Adrenal gland (tissue), 12 donors: ENCODE measurements around the gene MPV17L. TPM values are rescaled to one million over a fixed set of nuclear protein-coding genes. Genes with fewer than 3 reads are reported as not detected.

Source experiments
- DNase-seq, 7 donors: peaks; one replicate each; pipeline ENCODE4 v3.0.0-alpha.2; 2019 to 2020
- H3K27ac ChIP-seq, 5 donors: fragments of 200-600 bp; sonication (generic) in 4 of 5; 1 replicate in 3 of 5; 2 replicates in 2 of 5; pipeline versions ENCODE4 v1.5.1 to v1.8.0; 2016 to 2020; ENCODE audit warnings: mild to moderate bottlenecking in 1 of 5
- H3K27me3 ChIP-seq: fragments of 200-600 bp; 2 replicates; pipeline ENCODE4 v1.8.0; 2021
- H3K36me3 ChIP-seq, 2 donors: fragments of 200-600 bp; replicated peaks in 1 of 2; 1 replicate in 1 of 2; 2 replicates in 1 of 2; pipeline versions ENCODE4 v1.5.1 to v1.8.0; 2018 to 2022
- H3K4me1 ChIP-seq, 2 donors: fragments of 200-600 bp; replicated peaks in 1 of 2; 1 replicate in 1 of 2; 2 replicates in 1 of 2; pipeline versions ENCODE4 v1.5.1 to v1.8.0; 2018 to 2021
- H3K4me3 ChIP-seq, 4 donors: fragments of 200-600 bp; sonication (generic) in 3 of 4; one replicate each; pipeline ENCODE4 v1.5.1; 2016 to 2018
- H3K9me3 ChIP-seq, 3 donors: fragments of 200-600 bp; sonication (generic) in 1 of 3; replicated peaks in 1 of 3; 1 replicate in 2 of 3; 2 replicates in 1 of 3; pipeline versions ENCODE4 v1.5.1 to v1.8.0; 2016 to 2021
- POLR2A ChIP-seq, 2 donors: fragments of 450-650 bp; IDR thresholded peaks; one replicate each; pipeline ENCODE4 v1.6.1; 2017; ENCODE audit warnings: antibody characterized with exemption in 2 of 2, mild to moderate bottlenecking in 2 of 2, moderate library complexity in 1 of 2
- WGBS, 4 donors: extraction: QIAGEN DNeasy Blood & Tissue Kit in 2 of 4; methylation state at CpG; one replicate each; pipeline versions ENCODE4 v1.1.5 to v1.1.7; 2013 to 2017; 5-methylcytosine and 5-hydroxymethylcytosine counted together
- intact Hi-C, 2 donors: fragments of 100-400 bp; cut with DNase I; formaldehyde crosslinking; loops; one replicate each; pipeline versions ENCODE4 v1.14.1 to v1.15.0; 2022 to 2023
- polyA plus RNA-seq, 3 donors: library from polyadenylated mRNA; stranded (reverse); fragments of 200-250 nt in 2 of 3; fragments of 350-450 nt in 1 of 3; fragmentation: Illumina TruSeq in 1 of 3; extraction: RNeasy Lipid Tissue Mini Kit (QIAGEN cat#74804) in 1 of 3; gene quantifications; one replicate each; pipeline ENCODE4 v1.2.3, GENCODE V29; 2013 to 2014
- total RNA-seq, 9 donors: library from RNA; depleted of rRNA in 4 of 9; stranded (reverse); fragments of >200 nt in 4 of 9; fragments of 120-200 nt in 1 of 9; fragmentation: NEBNext Ultra II Directional in 1 of 9; extraction: Animal tissue kit (Norgen Biotek cat#: 25700) in 1 of 9; gene quantifications; one replicate each; pipeline versions ENCODE4 v1.1.0 to v1.2.4, GENCODE V29; 2013 to 2023
- TF ChIP-seq, protein P1 (sequence below), 6 experiments: fragments of 450-650 bp in 4 of 6; fragments of 200-600 bp in 2 of 6; sonication (generic) in 1 of 6; IDR thresholded peaks; 1 replicate in 5 of 6; 2 replicates in 1 of 6; pipeline versions ENCODE4 v1.5.1 to v1.8.0; 2016 to 2021; ENCODE audit warnings: antibody characterized with exemption in 6 of 6, mild to moderate bottlenecking in 2 of 6, moderate library complexity in 1 of 6
- donor health status: healthy with polysubstance abuse.
- donor health status: Bipolar disorder and iron deficiency.
- donor health status: DM: yes; HTN: yes; CAD: no.
- donor health status: DM: no; HTN: no; CAD: no.
- donor health status: DM: no; HTN: no; CAD: no.
- donor health status: DM: yes; HTN: yes; CAD: no.

Gene MPV17L
- total and polyA plus RNA-seq, 12 donors, result 2.6 to 19.7 (median 8.3) TPM

DNA sequence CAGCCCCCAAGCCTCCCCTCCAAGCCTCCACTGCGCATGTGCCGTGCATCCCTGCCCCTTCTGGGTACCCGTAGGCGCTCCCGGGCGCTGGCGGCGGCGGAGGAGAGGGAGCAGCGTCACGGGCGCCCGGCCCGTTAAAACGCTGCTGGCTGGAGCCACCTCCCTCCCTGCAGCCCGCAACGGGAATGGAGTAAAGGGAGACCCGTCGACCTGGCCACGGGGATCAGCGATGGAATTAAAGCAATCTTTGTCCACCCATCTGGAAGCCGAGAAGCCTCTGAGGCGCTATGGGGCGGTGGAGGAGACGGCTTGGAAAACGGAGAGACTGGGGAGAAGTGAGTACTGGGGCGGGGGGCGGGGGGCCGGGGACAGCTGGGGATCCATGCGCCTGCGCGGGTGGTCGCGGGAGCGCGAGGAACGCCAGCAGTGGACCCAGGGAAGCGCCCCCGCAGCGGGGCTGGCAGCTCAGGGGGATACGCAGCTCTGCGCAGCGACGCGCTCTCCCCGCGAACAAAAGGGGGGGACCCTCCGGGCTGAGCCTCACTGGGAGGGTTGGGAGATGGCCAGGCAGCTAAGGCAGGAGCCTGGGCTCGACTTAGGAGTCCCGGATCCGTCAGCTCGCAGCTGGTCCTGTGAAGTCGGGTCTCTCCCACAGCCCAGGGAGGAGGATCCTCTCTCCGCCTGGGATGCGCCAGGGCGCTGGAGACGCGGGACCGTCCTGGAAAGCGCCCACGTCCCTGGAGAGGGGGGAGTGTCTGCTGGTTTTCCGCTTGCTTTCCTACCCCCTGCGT lies 39.1 kb downstream of the MPV17L start, which contains the start of gene BMERB1:
Gene BMERB1 (plus strand): TSS at position 164 of the 791 bp plus-strand sequence. CDS start 66 bp downstream, at position 230.
- WGBS, 4 donors, result 0 to 1% (median 0%) methylated on average over 18 to 63 of the region's 63 CpGs
- H3K36me3 ChIP-seq, result no peaks in the 10 kb centered on the region
- H3K27ac ChIP-seq, result peak within 1 kb of the TSS in 2 of 5 donors; percentile 61 to 64
- H3K27me3 ChIP-seq, result no peaks in the 10 kb centered on the region
- H3K9me3 ChIP-seq, result no peaks in the 10 kb centered on the region
- DNase-seq, result peak; percentile 47 to 77 (median 58)
- peaks cover 0 to 10% of the 10 kb centered on the region in 2 donors for H3K4me1 ChIP-seq
- intact Hi-C loops, result loop anchor here in 1 of 2 donors (10.0 kb wide), 1 partner anchor 120 kb away; no protein-coding TSS in a partner anchor
- TF ChIP-seq POLR2A (IDR thresholded peaks at IDR 0.05), result no peak
- TF ChIP-seq, protein P1, sequence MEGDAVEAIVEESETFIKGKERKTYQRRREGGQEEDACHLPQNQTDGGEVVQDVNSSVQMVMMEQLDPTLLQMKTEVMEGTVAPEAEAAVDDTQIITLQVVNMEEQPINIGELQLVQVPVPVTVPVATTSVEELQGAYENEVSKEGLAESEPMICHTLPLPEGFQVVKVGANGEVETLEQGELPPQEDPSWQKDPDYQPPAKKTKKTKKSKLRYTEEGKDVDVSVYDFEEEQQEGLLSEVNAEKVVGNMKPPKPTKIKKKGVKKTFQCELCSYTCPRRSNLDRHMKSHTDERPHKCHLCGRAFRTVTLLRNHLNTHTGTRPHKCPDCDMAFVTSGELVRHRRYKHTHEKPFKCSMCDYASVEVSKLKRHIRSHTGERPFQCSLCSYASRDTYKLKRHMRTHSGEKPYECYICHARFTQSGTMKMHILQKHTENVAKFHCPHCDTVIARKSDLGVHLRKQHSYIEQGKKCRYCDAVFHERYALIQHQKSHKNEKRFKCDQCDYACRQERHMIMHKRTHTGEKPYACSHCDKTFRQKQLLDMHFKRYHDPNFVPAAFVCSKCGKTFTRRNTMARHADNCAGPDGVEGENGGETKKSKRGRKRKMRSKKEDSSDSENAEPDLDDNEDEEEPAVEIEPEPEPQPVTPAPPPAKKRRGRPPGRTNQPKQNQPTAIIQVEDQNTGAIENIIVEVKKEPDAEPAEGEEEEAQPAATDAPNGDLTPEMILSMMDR (IDR thresholded peaks at IDR 0.05), result no peak
- H3K4me3 ChIP-seq, result peak within 1 kb of the TSS in 3 of 4 donors; percentile 23 to 66 (median 40)

DNA sequence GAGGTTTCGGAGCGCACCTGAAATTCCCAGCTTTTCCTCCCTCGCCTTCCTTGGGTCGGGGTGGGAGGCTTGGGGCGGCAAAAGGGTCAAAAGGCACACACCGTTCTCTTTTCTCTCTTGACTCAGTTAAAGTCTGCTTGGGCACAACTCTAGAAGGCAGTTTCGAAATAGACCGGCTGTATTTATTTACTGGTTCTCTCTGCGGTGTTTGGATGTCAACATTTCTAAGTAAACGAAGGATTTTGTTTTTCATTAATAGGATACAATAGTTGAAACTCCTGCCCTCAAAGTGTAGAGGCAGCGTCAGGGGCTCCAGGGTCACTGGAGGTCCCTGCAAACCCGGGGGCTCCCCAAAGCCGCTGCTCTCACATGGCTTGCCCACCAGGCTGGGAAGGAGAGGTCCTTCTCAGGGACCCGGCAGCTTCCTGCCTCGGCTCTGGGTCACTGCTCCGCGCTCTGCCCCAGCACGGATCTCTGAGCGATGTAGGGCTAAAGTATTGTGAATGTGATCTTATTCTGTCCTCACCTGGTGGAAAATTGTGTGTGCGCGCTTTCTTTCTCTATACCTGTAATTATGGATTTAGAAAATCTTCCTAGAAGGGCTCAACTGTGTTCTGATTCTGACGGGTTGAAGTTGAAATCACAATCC lies 39.8 kb downstream of the MPV17L start:
- no peaks in the 10 kb centered on the region for H3K27me3 ChIP-seq
- no peaks in the 10 kb centered on the region for H3K36me3 ChIP-seq
- H3K4me3 ChIP-seq, result peak overlapping the region in 3 of 4 donors; percentile 4 to 66 (median 23)
- H3K27ac ChIP-seq, result peak overlapping the region in 2 of 5 donors; percentile 61 to 64
- H3K4me1 ChIP-seq, result peaks cover under 1 to 16% of the 10 kb centered on the region in 2 donors
- WGBS, 4 donors, result 6 to 8% (median 8%) methylated on average over 21 to 22 of the region's 22 CpGs
- DNase-seq, result no peak
- no peak for TF ChIP-seq POLR2A (IDR thresholded peaks at IDR 0.05)
- TF ChIP-seq, protein P1 (IDR thresholded peaks at IDR 0.05), result no peak
- no peaks in the 10 kb centered on the region for H3K9me3 ChIP-seq
- intact Hi-C loops, result loop anchor here in 1 of 2 donors (10.0 kb wide), 1 partner anchor 119 kb away; no protein-coding TSS in a partner anchor

DNA sequence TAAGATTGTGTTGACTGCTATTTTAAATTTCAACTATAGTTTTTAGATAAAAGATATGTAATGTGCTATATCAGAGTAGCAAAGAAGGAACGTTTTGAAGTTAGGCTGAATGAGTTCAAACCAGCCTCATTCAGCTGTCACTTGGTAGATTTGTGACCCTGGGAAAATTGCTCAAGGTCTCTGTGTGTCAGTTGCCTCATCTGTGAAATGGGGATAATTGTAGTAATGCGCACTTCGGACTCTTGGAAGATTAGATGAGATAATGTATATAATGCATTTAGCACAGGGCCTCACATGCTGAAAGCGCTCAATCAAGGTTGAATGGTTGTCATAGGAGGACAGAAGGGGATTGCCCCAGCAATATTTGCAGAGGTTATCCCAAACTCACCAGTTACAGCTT lies 43.5 kb downstream of the MPV17L start:
- no peak for TF ChIP-seq POLR2A (IDR thresholded peaks at IDR 0.05)
- TF ChIP-seq, protein P1 (IDR thresholded peaks at IDR 0.05), result no peak
- Histone ChIP-seq H3K36me3 (no peaks in the 10 kb centered on the region), H3K27ac (no peak overlapping the region), H3K27me3 (no peaks in the 10 kb centered on the region), H3K9me3 (no peaks in the 10 kb centered on the region), H3K4me1 (peaks cover 3 to 17% of the 10 kb centered on the region in 2 donors), H3K4me3 (no peak overlapping the region)
- intact Hi-C loops, result loop anchor here in 1 of 2 donors (10.0 kb wide), 1 partner anchor 116 kb away; no protein-coding TSS in a partner anchor
- no peak for DNase-seq
- 77 to 85% (median 81%) methylated on average over 4 of the region's 4 CpGs for WGBS, 4 donors

DNA sequence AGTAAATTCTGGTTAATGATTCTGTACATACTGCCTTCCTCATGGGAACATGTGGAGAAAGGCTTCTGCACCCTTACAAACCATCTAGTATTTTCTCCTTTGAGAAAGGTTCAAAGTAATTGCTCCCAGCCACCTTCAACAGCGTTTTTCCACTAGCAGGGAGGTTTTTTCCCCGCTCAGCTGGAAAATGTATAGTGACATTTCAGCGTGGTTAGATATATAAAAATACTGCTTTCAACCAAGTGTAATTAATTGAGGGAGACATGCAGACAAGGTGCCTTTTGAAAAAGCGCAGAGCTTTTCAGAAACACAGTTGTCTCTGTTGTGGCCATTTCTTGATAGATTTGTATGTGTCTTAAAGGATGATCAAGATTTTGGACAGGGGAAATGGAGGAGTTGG lies 44.0 kb downstream of the MPV17L start:
- Histone ChIP-seq H3K27ac (peak overlapping the region in 2 of 5 donors; percentile 36 to 45), H3K27me3 (no peaks in the 10 kb centered on the region), H3K9me3 (no peaks in the 10 kb centered on the region), H3K4me3 (no peak overlapping the region), H3K4me1 (peaks cover 3 to 17% of the 10 kb centered on the region in 2 donors), H3K36me3 (no peaks in the 10 kb centered on the region)
- TF ChIP-seq POLR2A (IDR thresholded peaks at IDR 0.05), result no peak
- DNase-seq, result no peak
- intact Hi-C loops, result loop anchor here in 1 of 2 donors (10.0 kb wide), 1 partner anchor 115 kb away; no protein-coding TSS in a partner anchor
- WGBS, 4 donors, result 84 to 92% (median 88%) methylated on average over 4 of the region's 4 CpGs
